Eye (tissue), 1 donor: Measurements from ENCODE around the gene PTPRN2.
A peak's percentile ranks its signal among the peaks of the same experiment; 100 is the strongest.

ENCODE experiments used
- DNase-seq: peaks from one replicate; pipeline ENCODE4 v3.0.0-alpha.2; 2015

PTPRN2 gene

DNA sequence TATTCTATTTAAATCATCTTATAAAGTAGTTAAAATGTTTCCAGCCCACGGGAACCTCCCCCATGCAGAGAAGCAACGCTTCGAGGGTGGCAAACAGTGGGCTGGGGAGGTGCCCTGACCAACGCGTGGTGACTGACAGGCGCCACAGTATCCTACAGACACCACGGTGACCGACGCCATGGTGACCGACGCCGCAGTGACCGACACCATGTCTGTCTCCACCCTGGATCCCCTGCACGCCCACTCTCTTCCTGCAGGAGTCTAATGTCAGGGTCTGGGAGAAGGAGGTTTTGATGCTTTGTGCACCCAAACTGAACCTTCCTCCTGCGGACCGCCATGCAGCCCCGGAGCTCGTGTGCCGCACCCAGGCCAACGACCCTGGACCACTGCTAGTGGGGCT lies 464.4 kb downstream of the PTPRN2 start:
- DNase-seq = no peak

DNA sequence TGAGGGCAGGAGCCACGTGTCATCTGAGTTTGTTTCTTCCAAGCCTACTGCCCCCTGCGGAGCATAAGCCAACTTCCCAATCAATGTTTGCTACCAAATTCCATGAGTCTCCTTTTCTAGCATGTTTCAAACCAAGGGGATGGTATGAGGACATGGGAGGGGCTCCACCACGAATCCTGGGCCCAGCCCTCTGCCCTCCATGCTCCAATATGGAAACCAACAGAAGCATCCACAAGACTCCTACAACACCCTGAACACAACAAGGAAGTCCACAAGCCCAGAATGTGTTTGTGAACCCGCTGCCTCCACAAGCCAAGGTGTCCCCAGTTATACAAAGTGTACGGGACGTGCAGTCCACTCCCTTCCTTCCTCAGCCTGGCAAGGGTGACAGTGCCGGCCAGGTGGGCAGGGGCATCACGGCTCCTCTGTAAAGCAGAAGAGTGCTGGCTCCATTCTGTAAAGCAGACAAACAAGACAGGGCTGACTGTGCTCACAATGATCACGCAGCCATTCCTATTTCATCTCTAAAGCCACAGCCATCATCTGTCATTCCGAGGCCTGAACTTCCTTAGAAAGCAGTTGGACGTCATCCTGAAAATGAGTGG lies 466.1 kb downstream of the PTPRN2 start:
- no peak for DNase-seq

DNA sequence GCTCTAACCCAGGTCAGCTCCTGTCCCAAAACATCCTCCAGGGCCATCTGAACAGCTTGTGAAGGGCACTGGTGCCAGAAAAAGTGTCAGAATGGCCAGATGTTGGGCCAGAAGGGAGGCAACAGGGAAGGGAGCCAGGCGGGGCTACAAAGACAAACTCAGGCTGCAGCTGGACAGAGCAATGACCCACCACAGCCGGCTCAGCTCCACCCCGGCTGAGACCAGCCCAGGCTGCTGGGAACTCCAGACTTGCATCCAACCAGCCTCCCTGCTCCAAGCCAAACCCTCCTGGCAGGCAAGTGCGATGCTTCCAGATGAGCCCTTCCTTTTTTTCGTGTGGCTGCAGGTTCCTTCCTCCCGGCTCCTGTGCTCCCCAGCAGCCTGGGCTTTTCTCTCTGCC lies 466.9 kb downstream of the PTPRN2 start:
- DNase-seq = no peak

DNA sequence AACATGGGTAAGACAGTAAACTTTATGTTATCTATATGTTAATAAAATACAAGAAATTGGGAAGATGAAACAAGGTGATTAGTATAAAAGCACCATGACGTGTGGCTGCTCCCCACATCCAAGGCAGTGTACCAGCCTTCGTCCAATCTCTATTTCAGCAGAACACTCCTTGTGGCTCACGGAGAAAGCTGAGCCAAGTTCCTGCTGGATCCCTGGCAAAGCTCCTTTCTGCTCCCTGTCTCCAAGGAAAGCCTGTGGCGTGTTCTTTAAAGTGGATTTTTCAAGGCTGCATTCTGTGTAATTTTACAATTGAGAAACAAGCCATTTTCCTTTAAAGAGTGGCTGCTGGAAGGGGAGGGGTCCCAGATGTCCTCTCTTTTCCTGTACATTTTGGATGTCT lies 467.3 kb downstream of the PTPRN2 start:
- no peak for DNase-seq

DNA sequence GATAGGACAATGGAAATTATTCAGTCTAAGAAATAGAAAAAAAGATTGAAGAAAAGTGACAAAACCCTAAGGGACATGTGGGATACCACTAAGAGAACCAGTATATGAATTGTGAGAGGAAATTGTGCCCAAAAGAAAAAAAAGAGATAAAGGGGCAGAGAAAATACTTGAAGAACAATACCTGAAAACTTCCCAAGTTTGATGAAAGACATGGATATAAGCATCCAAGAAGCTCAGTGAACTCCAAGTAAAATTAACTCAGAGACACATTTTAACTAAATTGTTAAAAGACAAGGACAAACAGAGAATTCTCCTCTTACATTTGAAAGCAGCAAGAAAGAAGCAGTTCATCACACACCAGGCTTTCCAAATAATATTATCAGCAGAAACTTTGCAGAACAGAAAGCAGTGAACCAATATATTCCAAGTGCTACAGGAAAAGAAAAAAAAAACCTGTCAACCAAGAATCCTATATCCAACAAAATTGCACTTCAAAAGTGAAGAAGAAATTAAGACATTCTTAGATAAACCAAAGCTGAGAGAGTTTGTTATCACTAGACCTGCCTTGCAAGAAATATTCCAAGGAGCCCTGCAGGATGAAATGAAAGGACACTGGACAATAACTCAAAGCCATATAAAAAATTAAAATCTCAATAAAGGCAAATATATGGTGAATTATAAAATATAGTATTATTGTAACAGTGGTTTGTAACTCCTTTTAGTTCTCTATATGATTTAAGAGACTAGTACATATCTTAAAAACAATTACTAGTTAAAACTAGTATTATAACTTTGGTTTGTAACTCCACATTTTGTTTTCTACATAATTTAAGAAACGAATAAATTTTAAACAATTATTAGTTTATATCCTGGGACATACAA lies 470.0 kb downstream of the PTPRN2 start:
- peak; percentile 33 for DNase-seq

DNA sequence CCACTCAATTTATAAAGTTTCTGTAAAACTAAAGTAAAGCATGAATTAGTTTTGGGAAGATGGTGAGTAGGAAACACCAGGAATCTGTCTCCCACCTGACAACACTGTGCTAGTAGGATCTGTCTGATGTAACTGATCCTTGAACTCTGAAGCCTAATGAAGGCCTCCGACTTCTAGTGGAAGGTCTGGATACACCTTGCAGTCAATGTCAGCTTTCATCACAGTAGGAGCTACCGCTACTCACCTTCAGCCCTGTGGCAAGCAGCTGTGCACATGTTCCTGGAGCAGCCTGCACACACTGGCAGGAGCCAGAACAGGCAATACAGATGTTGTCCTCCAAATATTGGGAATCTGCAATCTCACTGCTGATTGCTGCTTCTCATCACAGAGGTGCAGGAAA lies 471.4 kb downstream of the PTPRN2 start:
- no peak for DNase-seq

DNA sequence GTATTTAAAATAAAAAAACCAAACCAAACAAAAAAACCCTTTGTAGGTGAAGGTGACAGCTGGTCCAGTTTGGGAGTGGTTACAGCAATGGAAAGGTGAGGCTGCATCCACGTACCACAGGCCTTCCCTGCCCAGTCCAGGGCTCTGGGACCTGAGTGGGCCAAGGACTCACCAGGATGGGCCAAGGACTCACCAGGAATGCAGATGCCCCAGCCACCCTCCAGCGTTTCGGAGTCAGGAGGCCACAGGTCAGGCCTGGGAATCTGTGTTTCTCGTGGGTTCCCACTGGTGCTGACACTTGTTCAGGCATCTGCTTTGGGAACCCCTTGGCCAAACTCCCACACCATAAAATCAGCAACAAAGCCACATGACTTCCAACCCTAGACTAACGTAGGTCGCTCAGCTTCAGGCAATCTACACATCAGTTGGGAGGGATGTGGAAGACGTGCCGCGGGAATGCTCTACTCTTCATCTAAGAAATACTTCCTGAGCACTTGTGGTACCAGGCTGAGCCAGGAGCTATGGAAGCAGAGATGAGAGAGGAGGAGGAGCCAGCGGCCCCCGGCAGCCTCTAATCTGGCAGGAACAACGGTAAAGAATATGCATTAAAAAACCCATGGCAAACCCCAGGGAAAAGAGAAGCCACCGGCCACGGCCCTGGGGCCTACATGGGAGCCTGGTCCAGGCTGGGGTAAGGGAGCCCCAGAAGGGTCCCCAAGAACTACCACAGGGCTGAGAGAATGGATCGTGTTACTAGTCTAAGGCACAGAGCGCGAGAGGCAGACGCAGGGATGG lies 473.4 kb downstream of the PTPRN2 start:
- no peak for DNase-seq

DNA sequence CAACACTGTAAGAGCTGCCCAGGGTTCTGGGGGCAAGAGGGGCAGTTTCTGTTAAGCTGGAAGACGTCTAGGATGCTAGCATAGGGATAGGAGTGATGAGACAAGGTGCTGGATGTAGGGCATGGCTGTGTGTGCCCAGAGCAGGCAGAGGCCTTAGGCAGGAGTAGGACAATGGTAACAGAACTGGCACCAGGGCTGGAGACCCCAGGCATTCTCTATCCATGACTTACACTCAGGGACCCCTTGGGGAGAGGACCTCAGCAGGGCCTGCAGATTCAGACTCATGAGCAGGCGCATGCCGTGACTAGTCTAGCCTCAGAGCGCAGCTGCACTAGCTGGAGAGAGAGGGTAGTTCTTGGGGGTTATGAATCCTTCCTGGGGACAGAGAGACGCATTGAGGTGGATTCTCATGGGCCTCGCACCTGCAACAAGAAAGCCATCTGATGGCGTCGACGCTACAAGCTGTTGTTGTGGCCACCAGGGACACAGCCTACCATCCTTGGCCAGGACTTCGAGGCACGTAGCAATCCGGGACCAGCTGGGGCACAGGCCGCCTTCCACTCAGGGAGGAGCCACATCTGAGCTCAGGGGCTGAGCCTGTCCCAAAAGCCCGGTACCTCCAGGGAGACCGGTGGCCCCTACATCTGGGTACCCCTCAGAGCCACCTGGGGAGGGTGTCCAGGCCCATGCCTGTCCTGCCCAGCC lies 474.1 kb downstream of the PTPRN2 start:
- no peak for DNase-seq

DNA sequence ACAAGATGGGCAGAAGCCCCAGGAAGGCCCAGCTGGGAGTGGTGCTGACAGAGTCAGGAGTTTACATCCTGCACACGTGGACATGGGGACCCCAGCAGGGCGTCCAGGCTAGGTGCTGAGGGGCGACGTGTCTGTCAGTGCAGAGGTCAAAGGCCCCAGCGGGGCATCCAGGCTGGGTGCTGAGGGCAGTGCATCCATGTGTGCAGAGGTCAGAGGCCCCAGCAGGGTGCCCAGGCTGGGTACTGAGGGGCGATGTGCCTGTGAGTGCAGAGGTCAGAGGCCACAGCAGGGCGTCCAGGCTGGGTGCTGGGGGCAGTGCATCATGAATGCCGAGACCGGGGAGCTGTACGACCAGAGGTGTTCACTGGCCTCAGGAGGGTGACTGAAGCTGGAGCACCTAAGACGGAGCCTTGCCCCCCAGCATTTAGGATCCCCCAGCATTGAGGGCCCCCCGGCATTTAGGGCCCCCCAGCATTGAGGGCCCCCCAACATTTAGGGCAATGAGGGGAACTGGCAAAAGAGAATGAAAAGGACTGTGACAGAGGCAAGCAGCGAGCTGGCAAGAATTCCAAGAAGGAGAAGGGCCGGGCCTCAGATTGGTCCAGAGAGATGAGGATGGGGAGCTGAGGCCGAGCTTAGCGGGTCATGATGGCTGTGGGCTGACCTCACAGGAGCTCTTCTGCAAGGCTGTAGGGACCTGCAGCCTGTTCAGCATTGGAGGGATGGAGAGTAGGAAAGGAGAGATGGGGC lies 474.9 kb downstream of the PTPRN2 start:
- no peak for DNase-seq

DNA sequence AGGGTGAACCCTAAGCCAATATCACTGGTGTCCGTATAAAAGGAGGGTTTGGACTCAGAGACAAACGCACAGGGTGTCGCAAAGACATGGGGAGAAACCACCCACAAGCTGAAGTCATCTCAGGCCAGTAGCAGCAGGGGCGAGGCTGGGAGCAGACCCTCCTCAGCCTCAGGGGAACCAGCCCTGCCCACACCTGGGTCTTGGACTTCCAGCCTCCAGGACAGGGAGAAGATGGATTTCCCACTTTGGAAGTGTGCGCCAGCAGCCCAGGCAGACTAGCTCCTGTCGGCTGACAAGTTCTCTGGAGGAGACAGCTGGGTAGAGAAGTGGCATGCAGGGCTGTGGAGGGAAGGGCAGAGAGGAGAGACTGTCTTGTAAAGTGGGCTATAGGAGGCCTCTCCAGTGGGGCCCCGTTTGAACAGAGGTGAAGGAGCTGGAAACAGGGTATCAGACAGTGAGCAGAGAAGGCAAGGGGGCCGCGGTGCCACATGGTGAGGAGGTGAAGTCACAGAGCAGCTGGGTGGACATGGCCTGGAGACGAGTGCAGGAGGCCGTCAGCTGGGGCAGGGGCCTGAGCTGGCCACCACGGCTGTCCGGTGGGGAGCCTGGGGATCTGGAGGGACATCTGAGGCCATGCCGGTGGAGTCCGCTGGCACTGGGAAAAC lies 475.6 kb downstream of the PTPRN2 start:
- DNase-seq = no peak

DNA sequence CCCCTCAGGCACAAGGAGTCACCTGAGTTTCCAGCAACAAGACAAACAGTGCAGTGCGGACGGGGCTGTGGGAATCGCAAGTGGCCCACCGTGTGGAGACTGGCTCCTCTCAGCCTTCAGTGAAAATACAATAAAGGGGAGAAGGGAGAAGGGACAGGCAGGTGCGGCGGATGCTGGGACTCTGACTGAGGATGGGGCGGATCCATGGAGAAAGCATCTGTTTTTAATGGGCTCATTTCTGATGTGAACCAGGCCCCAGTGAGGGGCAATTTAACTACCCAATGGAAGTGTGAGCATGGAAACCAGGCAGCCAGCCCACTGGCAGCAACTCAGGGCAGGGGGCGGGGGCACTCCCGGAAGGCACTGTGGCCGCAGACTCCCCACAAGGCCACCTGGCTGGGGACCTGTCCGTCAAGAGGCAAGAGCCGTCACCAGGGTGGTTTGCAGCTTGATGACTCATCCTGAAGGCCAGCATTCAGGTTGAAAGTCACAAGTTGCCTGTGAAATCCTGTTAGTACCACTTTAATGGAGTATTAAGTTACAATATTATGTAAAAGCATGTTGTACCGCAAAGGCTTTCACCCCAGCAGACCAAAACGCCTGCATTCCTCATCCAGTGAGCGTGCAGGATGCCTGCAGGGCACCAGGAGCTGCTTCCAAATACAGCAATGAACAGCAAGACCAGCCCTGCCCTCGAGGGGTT lies 476.4 kb downstream of the PTPRN2 start:
- no peak for DNase-seq

DNA sequence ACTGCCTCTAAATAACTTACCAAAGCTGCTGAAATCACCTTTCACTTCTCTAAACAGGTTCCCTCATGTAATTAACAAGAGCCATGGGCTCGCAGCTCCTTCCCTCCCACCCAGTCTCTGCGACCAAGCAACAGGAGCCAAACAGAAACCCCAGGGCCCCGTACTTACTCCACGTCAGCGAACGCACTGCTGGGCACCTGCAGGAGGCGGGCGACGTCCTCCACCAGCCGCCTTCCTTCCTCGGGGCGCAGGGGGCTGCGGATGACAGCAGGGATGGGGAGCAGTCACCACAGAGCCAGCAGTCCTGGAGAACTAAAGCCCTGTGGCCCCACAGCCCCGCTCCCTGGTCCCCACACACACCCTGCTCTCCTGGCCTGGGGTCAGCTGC lies 477.0 kb downstream of the PTPRN2 start:
- no peak for DNase-seq

DNA sequence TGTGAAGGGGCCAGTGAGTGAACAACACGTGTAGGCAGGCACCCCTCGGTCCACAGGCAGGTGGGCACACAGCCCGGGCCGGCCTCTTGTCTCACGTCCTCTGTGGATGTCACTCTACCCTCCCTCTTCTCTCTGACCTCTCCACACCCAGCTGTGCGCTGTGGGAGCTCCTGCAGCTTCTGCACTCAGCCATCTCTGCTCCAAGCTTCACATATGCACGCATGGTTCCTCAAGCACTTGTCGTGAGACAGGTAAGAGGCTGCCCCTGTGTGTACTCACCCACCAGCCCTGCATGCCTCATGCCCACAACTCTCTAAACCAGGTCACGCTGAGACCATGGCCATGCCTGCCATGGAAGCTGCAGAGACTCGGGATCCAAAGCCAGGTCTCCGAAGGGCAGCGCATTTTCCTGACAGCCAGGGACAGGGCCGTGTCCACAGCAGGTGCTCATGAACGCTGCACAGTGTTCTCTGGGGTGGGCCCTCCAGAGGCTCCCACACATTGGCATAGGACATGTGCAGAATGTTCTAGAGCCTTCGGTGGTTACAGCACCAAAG lies 477.5 kb downstream of the PTPRN2 start:
- no peak for DNase-seq

DNA sequence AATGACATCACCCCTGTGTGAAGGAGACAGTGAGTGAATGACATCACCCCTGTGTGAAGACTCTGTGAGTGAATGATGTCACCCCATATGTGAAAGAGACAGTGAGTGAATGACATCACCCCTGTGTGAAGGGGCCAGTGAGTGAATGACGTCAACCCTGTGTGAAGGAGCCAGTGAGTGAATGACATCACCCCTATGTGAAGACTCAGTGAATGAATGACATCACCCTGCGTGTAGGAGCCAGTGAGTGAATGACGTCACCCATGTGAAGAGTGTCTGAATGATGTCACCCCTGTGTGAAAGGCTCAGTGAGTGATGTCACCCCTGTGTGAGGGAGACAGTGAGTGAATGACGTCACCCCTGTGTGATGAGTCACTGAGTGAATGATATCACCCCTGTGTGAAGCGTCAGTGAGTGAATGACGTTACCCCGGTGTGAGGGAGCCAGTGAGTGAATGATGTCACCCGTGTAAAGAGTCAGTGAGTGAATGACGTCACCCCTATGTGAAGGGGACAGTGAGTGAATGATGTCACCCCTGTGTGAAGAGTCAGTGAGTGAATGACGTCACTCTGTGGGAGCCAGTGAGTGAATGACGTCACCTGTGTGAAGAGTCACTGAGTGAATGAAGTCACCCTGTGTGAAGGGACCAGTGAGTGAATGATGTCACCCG lies 478.1 kb downstream of the PTPRN2 start:
- DNase-seq = no peak

DNA sequence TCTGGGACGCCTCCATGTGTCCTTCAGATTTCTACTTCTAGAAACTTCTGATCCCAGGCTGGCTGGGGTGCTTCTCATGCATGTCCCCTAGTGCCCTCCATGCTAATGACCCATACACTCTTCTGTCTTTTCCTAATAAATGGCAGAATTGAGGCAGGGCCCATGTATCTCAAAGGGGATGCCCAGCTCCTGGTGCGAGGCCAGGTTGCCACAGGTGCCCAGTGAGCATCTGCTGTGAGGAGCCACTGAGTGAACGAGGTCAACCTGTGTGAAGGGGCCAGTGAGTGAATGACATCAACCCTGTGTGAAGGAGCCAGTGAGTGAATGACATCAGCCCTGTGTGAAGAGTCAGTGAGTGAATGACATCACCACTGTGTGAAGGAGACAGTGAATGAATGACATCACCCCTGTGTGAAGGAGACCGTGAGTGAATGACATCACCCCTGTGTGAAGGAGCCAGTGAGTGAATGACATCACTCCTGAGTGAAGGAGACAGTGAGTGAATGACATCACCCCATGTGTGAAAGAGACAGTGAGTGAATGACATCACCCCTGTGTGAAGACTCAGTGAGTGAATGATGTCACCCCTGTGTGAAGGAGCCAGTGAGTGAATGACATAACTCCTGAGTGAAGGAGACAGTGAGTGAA lies 478.9 kb downstream of the PTPRN2 start:
- DNase-seq = no peak

DNA sequence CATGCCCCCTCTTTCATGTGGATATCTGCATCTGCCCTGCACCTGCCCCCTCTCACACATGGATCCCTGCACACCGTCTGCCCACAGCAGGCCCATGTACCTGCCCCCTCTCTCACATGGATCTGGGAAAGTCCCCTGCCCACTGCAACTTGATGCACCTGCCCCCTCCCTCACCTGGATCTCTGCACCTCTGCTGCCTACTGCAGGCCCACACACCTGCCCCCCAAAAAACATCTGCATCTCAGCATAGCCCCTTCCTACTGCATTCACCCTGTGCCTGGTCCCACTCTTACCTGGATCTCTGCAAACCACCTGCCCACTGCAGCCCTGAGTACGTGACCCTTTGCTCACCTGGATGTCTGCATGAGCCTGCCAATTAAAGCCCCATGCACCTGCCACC lies 479.8 kb downstream of the PTPRN2 start:
- DNase-seq = no peak

DNA sequence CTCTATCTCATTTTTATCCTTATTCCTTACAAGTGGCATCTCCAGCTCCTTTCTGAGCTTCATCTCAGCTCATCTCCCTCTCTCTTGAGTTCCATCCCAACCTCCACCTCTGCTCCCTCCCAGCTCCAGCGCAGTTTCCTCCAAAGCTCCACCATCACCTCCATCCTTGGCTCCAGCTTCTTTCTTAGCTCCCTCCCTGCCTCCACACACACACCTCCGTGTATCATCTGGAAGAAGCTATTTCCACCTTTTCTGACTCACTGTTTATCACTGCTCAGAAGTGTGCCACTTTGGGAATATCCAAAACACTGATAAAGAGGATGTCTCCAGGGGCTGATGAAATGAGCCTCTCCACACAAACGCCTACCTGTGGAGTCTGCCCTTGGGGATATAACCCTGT lies 481.4 kb downstream of the PTPRN2 start:
- DNase-seq = no peak

DNA sequence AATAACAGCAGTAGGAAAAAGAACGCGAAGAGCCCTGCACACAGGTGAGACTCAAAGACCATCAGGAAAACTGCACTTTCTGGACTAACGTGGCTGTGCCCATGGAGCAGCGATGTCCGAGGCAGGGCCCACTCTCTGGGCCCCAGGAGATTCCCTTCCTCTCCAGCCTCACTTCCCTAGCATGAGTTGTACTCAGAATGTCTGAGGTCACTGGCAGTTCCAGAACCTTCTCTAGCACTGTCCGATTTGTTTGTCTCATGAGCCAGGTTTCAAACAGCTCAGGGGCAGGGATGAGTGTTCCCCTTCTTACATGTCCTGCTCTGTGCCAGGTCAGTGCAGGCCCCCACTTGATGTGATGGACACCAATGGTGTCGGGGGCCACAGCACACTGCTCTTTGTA lies 484.2 kb downstream of the PTPRN2 start:
- DNase-seq = no peak

DNA sequence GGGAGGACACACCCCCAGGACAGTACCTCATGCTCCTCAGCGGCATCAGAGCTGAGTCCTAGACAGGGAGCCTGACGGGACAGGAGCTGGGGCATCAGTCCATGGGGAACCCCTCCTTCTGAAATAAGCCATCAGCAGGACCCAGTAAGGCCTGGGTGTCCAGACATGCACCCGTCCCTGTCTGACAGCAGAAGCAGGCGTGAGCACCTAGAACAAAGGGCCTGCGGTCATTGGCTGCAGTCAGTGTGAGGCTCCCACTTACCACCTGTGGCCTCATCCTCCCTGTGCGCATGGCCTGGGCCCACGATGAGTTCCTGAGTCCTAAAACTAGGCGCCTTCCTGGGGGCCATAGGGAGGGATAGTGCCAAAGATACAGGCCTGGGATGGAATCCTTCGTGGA lies 484.7 kb downstream of the PTPRN2 start:
- no peak for DNase-seq
